Measurements from ENCODE around the gene TOR3A. TPM values are rescaled to one million over a fixed set of nuclear protein-coding genes. Genes with fewer than 3 reads are reported as not detected.

The TOR3A gene
- total and polyA plus RNA-seq, 2 donors (not counting 3 experiments of a cell fraction or from before 2014, with no cell fraction given): 14.9 to 16.7 TPM

DNA sequence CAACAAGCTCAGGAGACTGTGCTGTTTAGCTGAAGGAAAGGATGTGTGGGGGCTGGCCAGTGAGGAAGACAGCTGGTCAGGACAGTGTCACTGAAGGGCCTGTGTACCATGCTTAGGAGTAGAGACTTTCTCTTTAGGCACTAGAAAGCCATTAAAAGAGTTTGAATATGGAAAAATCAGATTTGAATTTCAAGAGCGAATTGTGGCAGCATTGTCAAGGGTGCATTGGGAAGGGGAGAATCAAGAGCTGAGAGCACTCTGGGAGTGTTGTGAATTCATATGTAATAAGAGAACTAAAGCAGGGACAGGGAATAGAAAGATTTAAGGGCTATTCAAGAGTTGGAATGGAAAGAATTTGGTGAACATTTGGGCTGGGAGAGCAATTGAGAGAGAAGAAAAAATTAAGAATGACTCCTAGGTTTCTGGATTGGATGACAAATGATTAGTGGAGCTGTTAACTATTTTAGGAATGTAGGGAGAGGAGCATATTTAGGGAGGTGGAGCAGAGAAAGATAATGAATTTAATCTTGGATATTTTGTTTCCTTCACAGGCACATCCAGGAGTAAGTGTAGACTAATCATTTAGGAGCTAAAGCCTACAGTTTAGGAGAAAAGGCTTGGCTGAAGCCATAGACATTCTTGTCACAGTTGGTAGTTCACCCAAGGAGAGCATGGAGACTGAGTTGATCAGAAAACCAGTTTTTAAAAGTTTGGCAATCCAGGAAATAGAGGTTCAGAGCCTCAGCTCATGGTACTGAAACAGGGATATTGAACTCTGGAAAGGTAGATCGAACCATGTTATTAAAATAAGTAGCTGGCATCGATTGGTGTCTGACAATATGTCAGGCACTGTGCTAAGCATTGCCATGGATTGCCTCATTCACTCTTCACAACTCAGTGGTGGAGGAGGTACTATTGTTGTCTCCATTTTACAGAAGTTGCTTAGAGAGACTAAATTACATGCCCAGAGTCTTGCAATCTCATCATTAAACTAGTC lies 23.1 kb upstream of the TOR3A start:
- Histone ChIP-seq H3K4me2 (ENCODE audit: insufficient read depth, low read length) (no peak overlapping the region), H3K79me2 (ENCODE audit: control insufficient read depth, insufficient read depth, low read length) (no peaks in the 10 kb centered on the region), H3K9me3 (replicated peaks; ENCODE audit: control insufficient read depth, insufficient read depth, low read length) (no peaks in the 10 kb centered on the region), H3K9me1 (replicated peaks; ENCODE audit: control insufficient read depth, extremely low read depth, insufficient read depth, low read length) (no peaks in the 10 kb centered on the region), H3K9ac (replicated peaks; ENCODE audit: extremely low read depth, insufficient read depth, low read length) (no peak overlapping the region), H4K20me1 (replicated peaks; ENCODE audit: control insufficient read depth, extremely low read depth, insufficient read depth, low read length) (no peaks in the 10 kb centered on the region), H3K36me3 (ENCODE audit: control insufficient read depth in 2 of 2, extremely low read depth in 1 of 2, insufficient read depth in 2 of 2, low read length in 2 of 2) (no peaks in the 10 kb centered on the region), H2AFZ (ENCODE audit: low read depth, low read length) (no peak overlapping the region), H3K27me3 (ENCODE audit: control insufficient read depth in 2 of 2, insufficient read depth in 2 of 2, low read length in 2 of 2) (no peaks in the 10 kb centered on the region), H3K4me1 (ENCODE audit: control insufficient read depth, extremely low read depth, insufficient read depth, low read length) (no peaks in the 10 kb centered on the region), H3K4me3 (replicated peaks in 1 of 3; ENCODE audit: insufficient read depth in 1 of 3, low read depth in 1 of 3, low read length in 3 of 3) (no peak overlapping the region), H3K27ac (ENCODE audit: insufficient read depth, low read depth, low read length) (no peak overlapping the region)
- intact Hi-C loops (cut with micrococcal nuclease) (no loop called here), dilution Hi-C loops (cut with MboI; ENCODE audit: extremely low pct_ligation_motif_present, low sequenced_read_pairs) (no loop called here)
- no TSS peak for BruUV-seq (replicated peaks)
- ChIA-PET CTCF (interaction anchor here (1.3 kb wide), 2 partner anchors 51 to 285 kb away, joined by 3 read pairs; no protein-coding TSS in a partner anchor), POLR2A (no interaction called here)
- DNase-seq (ENCODE audit: low read depth, low spot score) (no peak), FAIRE-seq (no peak)
- TF ChIP-seq, protein P1, sequence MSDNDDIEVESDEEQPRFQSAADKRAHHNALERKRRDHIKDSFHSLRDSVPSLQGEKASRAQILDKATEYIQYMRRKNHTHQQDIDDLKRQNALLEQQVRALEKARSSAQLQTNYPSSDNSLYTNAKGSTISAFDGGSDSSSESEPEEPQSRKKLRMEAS (IDR thresholded peaks at IDR 0.05; ENCODE audit: insufficient read depth, insufficient read length): no peak
- TF ChIP-seq JUN (IDR thresholded peaks at IDR 0.05; ENCODE audit: borderline replicate concordance, insufficient read depth, insufficient read length, low read depth) (no peak), POLR2AphosphoS5 (IDR thresholded peaks at IDR 0.05; ENCODE audit: insufficient read depth, low read depth, low read length) (no peak), MYC (IDR thresholded peaks at IDR 0.05; ENCODE audit: low read depth, low read length) (no peak), GATA2 (IDR thresholded peaks at IDR 0.05; ENCODE audit: insufficient read depth, insufficient read length, low read depth, low read length) (no peak), POLR2A (IDR thresholded peaks at IDR 0.05; ENCODE audit: low read depth, low read length) (no peak), EZH2 (IDR thresholded peaks at IDR 0.05; ENCODE audit: borderline replicate concordance, low read depth, low read length, severe bottlenecking) (no peak), FOS (IDR thresholded peaks at IDR 0.05; ENCODE audit: borderline replicate concordance, insufficient read depth, low read length) (no peak)
- TF ChIP-seq, protein P2, sequence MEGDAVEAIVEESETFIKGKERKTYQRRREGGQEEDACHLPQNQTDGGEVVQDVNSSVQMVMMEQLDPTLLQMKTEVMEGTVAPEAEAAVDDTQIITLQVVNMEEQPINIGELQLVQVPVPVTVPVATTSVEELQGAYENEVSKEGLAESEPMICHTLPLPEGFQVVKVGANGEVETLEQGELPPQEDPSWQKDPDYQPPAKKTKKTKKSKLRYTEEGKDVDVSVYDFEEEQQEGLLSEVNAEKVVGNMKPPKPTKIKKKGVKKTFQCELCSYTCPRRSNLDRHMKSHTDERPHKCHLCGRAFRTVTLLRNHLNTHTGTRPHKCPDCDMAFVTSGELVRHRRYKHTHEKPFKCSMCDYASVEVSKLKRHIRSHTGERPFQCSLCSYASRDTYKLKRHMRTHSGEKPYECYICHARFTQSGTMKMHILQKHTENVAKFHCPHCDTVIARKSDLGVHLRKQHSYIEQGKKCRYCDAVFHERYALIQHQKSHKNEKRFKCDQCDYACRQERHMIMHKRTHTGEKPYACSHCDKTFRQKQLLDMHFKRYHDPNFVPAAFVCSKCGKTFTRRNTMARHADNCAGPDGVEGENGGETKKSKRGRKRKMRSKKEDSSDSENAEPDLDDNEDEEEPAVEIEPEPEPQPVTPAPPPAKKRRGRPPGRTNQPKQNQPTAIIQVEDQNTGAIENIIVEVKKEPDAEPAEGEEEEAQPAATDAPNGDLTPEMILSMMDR (IDR thresholded peaks at IDR 0.05; ENCODE audit: extremely low read depth in 1 of 2, insufficient read depth in 1 of 2, low read depth in 1 of 2, low read length in 2 of 2): no peak
